HG03378 (cell line): ENCODE measurements around the gene MBOAT1.
"Not testable (repeated sequence)": the region's sequence is repeated elsewhere in the genome, so short reads cannot be mapped to it uniquely, and the experiment has no call there.

Experiments used
- ATAC-seq: cut with Tn5 transposase; IDR thresholded peaks from one replicate; pipeline ENCODE4 v1.9.1; 2021; ENCODE audit warnings: mild to moderate bottlenecking, moderate library complexity; ENCODE audit not compliant: unreplicated experiment

The MBOAT1 gene

DNA sequence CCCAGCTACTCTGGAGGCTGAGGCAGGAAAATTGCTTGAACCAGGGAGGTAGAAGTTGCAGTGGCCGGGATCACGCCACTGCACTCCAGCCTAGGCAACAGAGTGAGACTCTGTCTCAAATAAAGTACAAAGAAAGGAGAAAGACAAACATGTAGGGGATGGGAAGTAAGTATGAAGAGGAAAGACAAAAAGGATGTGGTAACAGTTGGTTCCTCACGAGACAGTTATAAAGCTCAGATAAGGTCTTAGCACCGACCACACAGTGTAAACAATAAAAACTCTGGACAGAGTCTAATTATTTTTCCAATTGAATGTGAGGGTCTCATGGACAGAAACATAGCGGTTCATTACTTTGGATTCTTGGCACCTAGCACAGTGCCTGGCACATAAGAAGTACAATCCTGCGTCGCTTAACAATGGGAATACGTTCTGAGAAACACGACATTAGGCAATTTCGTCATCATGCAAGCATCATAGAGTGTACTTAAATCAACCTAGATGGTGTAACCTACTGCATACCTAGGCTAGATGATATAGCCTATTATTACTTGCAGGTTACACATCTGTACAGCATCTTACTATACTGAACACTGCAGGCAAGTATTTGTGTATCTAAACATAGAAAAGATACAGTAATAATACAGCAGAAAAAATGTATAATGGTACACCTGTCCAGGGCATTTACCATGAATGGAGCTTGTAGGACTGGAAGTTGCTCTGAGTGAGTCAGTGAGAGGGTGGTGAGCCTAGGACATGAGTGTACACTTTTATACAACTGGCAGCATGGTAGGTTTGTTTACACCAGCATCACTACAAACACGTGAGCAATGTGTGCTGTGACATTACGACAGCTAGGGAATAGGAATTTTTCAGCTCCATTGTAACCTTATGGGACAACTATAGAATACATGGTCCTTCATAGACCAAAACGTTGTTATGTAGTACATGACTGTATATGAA lies 38.2 kb downstream of the MBOAT1 start:
- peak; percentile 81 for ATAC-seq

DNA sequence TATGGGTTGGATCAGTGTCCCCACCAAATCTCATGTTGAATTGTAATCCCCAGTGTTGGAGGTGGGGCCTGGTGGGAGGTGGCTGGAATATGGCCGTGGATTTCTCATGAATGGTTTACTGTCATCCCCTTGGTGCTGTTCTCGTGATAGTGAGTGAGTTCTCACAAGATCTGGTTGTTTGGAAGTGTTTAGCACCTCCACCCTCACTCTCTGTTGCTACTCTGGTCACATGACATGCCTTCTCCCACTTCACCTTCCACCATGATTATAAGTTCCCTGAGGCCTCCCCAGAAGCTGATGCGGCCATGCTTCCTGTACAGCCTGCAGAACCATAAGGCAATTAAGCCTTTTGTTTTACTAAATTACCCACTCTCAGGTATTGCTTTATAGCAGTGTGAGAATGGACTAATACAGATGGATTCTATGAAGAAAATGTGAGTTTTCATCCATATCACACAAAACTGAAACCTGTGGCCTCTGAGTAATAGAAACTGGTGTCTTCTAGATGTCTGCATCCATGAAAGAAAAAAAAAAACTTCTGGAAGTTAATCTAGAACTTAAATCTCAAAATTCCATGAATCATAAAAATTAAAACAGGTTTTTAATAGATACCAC lies 39.3 kb downstream of the MBOAT1 start:
- ATAC-seq: no peak

DNA sequence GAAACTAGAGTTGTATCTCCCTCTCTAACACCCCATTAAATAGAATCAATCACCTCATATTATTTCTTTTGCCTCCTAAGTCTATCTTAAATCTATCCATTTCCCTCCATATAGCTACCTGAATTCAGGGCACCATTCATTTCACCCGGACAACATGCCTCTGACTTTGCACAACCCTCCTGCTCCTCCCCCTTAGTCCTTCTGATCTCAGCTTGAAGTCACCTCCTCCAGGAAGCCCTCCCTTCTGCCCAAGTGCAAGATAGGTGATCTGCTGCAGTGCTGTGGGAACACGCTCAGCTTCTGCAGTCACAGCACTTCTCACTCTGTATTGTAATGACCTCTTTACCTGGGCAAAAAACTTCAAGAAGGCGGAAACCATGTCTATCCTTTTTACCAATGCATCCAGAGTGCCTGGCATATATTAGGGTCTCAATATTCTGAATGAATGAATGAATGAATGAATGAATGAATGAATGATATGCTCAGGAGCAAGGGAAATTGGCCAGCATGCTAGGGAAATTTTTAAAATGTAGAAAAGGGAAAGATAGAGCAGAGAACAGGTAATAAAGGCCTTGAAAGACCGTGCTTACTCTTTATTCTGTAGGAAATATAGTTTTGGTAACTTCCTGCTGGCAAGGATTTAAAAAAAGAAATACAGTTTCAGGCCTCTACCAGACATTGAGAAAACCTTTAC lies 41.7 kb downstream of the MBOAT1 start:
- no peak for ATAC-seq

DNA sequence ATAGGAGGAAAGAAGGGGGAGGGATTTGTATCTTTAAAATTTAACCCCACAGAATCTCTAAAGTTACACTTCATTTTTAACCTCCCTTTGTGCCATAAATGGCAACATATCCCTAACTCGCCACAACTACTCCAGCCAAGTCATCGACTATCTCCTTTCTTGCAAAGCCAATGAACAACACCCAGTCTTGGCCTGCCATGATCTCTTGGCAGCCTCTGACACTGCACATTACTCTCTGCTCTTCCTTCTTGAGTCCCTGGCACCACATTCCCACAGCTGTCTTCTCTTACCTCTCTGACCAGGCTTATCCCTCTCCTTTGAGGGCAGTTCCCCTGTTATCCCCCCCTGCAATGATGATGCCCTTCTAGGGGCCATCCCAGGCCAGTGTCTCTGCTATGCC lies 42.5 kb downstream of the MBOAT1 start:
- no peak for ATAC-seq

DNA sequence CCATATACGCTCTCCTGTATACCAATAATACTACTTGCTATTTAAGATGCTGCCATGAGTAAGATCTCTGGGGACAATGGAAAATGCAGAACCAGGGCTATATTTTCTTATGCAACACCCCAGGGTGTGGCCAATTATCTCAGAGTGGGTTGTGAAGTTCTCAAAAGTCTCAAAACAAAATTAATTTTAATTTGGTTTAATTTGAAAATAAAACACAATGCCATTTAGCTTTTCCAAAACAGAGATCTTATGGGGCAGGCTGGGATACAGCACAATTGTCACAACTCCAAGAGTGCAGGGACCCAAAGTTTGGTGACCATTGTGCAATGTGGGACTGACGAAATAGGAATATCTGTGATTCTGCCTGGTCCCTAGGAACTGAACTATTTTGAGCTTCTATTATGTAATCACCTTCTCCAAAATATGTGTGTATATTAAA lies 43.1 kb downstream of the MBOAT1 start:
- ATAC-seq: no peak

DNA sequence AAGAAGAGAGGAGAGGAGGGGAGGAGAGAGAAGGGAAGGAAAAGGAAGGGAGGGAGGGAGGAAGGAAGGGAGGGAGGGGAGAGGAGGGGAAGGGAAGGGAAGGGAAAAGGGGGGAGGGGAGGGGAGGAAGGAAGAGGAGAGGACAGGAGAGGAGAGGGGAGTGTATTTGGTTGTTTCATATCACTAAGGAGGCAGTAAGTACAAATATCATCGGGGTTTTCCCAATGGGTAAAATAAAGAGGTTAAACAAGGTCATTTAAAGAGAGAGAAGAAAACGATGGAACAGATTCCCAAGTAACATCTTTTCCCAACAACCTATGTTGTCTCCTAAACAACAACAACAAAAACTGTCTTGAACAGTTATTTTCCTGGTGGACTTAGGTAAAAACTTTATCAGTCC lies 43.6 kb downstream of the MBOAT1 start:
- no peak for ATAC-seq

DNA sequence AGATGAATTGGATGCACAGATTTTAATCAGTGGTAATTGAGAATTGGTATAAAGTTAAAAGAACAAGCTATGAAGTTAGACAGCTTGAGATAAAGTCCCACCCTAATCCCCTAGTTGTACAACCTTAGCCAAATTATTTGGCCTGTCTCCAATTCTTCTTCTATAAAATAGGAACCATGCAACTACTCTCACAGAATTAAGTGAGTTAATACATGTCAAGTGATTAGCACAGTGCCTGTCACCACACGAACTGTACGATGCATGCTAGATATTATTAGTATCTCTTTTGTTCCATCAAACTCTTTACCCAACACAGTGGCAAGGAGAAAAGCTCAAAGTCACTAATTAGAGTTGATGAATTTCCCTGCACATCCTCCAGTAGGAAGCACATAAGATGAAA lies 44.7 kb downstream of the MBOAT1 start:
- ATAC-seq: no peak

DNA sequence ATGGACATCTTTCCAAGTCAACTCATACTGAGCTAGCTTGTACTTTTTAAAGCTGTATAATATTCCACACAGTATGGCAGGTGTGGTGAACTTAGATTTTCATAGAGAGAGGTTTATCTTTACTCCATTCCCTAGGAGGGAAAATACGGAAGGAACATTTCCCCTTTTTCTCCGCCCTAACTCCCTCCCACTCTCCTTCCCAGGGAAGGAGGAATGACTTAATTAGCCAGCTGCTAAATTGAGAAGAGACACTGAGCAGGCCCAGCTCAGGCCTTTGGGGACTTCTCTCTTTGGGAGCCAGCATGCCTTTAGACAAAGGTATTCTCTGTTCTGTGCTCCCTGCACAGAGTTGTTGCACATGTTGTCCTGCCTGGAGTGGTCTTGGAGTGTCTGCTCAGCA lies 46.1 kb downstream of the MBOAT1 start:
- no peak for ATAC-seq

DNA sequence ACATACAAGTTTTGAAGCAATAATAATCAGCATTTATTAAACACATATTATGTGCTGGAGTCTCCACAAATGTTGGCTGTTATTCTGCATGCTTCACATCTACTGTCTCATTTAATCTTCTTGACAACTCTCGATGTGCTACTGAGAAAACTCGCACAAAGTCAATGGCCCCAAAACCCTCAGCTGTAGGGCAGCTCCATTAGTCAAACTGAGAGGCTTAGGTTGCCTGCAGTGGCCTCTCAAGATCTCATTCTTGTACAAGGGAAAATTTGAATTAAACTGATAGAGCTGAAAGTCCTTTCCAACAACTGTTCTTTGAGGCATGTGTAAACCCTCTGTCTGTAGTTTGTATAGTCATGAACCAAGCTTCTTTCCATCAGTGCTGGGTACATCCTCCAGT lies 49.8 kb downstream of the MBOAT1 start:
- ATAC-seq: no peak

DNA sequence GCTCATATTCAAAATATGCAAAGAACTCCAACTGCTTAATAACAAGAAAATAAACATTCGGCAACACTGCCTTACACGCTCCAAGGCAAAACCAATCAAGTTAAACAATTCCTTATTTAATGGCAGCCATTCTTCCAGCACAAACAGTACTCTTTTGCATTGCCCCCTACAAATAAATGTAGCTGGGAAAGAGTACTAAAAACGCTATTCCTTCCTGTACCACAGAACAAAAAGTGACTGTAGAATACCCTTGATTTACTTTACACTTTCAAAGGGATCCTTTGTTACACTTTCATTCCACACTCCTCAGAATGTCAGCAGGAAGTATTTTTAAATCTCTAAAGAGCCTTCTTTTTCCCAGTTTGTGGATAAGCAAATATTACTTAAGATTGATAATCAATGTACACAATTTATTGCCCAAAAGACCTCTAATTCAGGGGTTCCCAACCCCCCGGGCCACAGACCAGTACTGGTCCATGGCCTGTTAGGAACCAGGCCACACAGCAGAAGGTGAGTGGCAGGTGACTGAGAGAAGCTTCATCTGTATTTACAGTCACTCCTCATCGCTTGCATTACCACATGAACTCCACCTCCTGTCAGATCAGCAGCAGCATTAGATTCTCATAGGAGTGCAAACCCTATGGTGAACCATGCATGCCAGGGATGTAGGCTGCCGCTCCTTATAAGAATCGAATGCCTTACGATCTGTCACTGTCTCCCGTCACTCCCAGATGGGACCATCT lies 51.6 kb downstream of the MBOAT1 start:
- no peak for ATAC-seq

DNA sequence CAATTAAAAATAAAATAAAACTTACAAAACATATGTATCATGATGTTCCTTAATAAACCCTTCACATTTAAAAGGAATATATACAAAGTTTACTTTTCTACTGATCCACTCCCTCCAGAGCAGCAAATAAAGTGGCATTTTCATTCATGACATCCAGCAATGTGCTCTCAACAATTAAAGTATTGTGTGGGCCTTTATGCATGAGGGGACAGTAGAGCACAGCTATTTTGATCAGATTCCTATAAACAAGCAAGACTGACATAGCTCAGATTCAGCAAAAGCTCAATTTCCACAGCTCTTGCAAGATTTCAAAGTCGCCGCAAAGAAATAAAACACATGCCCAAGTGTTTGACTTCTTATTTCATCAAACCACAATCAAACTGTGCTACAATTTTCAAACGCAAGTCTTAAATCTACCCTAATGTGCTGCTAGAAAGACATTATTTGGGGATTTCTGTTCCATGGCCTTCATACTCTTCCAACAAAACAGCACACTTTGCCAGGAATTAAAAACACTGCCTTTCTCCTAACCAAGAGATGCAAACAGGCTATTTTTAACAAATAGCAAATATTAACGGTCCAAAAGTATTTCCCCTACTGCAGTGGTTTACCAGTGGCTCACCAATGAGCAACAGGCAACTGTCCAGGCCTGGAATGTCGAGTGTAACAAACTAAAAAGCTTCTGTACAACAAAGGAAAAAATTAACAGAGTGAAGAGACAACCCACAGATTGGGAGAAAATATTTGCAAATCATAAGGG lies 52.3 kb downstream of the MBOAT1 start:
- ATAC-seq: no peak

DNA sequence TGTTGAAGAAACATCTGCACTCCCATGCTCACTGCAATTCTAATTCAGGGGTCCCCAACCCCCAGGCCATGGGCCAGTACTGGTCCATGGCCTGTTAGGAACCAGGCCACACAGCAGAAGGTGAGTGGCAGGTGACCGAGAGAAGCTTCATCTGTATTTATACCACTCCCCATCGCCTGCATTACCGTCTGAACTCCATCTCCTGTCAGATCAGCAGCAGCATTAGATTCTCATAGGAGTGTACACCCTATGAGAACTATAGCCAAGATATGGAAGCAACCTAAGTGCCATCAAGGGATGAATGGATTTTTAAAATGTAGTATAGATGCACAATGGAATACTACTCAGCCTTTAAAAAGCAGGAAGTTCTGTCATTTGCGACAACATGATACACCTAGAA lies 53.2 kb downstream of the MBOAT1 start:
- no peak for ATAC-seq

DNA sequence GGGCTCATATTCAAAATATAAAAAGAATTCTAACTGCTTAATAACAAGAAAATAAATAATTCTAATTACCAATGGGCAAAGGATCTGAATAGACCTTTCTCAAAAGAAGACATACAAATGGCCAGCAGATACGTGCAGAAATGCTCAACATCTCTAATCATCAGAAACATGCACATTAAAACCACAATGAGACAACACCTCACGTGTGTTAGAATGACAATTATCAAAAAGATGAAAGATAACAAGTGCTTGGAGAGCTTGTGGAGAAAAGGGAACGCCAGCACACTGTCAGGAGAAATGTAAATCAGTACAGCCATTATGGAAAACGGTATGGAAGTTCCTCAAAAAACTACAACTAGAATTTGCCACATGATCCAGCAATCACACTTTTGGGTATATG lies 53.6 kb downstream of the MBOAT1 start:
- no peak for ATAC-seq

DNA sequence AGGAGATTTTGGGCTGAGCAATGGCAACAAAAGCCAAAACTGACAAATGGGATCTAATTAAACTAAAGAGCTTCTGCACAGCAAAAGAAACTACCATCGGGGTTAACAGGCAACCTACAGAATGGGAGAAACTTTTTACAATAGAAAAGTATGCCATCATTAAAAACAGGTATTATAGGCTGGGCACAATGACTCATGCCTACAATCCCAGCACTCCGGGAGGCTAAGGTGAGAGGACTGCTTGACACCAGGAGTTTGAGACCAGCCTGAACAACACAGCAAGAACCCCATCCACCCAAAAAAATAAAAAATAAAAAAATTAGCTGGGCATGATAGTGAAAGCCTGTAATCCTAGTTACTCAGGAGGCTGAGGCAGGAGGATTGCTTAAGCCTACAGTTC lies 55.4 kb downstream of the MBOAT1 start:
- no peak for ATAC-seq

DNA sequence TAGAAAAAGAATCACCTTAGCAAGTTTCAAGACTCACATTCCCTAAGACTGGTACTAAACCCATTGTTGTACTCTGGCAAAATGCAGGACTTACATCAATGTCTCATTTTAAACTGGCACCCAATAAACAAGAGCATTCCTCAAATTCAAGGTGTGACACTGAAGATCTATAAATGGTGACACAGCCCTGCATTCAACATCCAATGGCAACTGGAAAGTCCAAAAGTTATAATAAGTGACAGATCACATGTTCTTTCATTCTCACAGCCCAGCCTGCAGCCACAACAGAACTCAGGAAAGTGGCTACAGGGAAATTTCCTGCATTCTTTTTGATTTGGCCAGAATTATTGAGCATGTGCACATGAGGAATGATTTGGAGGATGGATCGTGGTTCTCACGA lies 57.5 kb downstream of the MBOAT1 start:
- ATAC-seq: no peak

DNA sequence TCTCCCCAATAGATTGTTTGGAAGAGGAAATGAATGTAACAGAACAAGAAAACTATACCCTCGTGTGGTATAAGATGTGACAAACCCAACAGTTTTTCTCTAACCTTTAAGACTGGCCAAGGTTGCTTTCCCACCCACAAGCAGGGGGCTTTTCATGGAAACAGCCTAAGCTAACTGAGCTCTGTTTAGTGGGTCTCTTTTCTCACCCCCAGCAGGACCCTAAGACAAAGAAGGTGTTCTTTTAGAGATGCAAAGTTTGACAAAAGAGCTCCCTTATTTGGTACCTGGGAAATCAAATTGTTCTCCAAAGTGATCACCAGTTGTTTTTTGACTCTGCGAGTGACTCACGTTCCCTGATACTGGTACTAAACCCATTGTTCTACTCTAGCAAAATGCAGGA lies 59.1 kb downstream of the MBOAT1 start:
- ATAC-seq: no peak

DNA sequence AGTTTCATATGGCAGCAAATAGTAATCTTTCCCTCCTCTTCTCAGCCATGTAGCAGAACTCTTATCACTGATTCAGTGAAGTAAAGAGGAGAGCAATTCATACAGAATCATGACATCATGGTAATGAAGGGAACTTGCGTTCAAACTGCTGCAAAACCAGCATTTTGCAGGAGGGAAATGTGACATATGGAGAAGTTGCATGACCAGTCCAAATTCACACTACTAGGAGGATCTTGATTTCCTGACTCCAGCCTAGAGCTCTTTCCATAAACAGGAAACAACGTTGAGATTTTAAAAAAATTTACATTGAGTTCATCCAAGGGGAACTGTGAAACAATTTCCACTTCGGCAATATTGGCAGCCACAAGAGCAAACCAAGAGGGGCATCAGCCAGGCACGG lies 63.8 kb downstream of the MBOAT1 start:
- ATAC-seq: no peak

DNA sequence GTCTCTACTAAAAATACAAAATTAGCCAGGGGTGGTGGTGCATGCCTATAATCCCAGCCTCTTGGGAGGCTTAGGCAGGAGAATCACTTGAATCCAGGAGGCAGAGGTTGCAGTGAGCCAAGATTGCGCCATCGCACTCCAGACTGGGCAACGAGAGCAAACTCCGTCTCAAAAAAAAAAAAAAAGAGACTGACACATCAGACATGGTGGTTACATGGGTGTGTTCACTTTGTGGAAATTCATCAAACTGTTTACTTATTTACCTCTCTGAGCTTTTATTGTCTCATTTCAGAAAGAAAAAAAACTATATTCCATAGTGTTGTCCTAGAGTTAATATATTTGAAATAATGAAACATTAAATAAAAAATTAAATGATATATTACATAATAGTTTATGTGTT lies 64.8 kb downstream of the MBOAT1 start:
- ATAC-seq: no peak

DNA sequence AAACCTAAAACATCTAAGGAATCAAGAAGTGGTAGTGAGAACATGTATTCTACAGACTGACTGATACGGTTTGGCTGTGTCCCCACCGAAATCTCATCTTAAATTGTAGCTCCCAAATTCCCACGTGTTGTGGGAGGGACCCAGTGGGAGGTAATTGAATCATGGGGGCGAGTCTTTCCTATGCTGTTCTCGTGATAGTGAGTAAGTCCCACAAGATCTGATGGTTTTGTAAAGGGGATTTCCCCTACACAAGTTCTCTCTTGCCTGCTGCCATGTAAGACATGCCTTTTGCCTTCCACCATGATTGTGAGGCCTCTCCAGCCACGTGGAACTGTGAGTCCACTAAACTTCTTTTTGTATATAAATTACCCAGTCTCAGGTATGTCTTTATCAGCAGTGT lies 65.4 kb downstream of the MBOAT1 start:
- ATAC-seq: not testable (repeated sequence)

DNA sequence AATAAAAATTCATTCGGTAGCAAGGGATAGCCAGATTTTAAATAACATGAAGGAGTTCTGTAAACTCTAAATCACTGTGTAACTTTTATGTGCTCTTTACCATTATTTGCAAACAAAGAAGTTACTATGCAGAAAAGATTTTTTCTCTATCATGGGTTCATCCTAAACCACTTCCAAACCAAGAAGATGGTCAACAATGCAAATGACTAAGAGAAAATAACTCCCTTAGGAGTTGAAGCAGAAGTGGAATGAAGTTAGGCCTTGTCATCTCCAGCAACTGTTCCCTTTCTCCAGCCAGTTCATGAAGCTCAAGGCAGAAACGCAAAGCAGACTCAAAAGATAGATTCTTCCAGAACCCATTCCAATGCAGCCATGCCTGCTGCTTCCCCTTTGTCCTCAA lies 66.0 kb downstream of the MBOAT1 start:
- ATAC-seq: no peak
